Keratinocyte (primary cell): Measurements from ENCODE around the gene PDCD5.

Experiments used
- CTCF ChIP-seq, 3 experiments: IDR thresholded peaks in 1 of 3; conservative IDR thresholded peaks in 1 of 3; optimal IDR thresholded peaks in 1 of 3; 2 replicates in 2 of 3; 3 replicates in 1 of 3; pipeline versions ENCODE3 to v1.5.1; 2011; ENCODE audit warnings: low read length in 3 of 3, mild to moderate bottlenecking in 3 of 3, moderate library complexity in 2 of 3, control low read depth in 1 of 3, inconsistent platforms in 1 of 3; ENCODE audit not compliant: insufficient read depth in 2 of 3; ENCODE audit errors: extremely low read depth in 1 of 3
- EZH2 ChIP-seq: IDR thresholded peaks from one replicate; pipeline ENCODE4 v1.6.1; 2012; ENCODE audit warnings: inconsistent platforms, mild to moderate bottlenecking, low read length, moderate library complexity

GRCh38 chr19:32611161-32611560 is 30.2 kb downstream of the PDCD5 start:
- TF ChIP-seq CTCF (optimal IDR thresholded peaks at IDR 0.05 in 1 of 3, IDR thresholded peaks at IDR 0.05 in 1 of 3, conservative IDR thresholded peaks at IDR 0.05 in 1 of 3; ENCODE audit: extremely low read depth in 1 of 3, insufficient read depth in 2 of 3, low read length in 3 of 3), result no peak
- TF ChIP-seq EZH2, result no peak
